ENCODE data around the gene PRAMEF20.

The PRAMEF20 gene

GRCh38 chr1:13465515-13465914, 55.3 kb downstream of the PRAMEF20 start:
- no peak for DNase-seq

GRCh38 chr1:13469343-13469742, 59.1 kb downstream of the PRAMEF20 start:
- DNase-seq: peak; percentile 49
